Measurements from ENCODE around the gene NKX6-2. TPM values are rescaled to one million over a fixed set of nuclear protein-coding genes. Genes with fewer than 3 reads are reported as not detected.
"Not testable (repeated sequence)": the region's sequence is repeated elsewhere in the genome, so short reads cannot be mapped to it uniquely, and the experiment has no call there.

The NKX6-2 gene
- total RNA-seq, 1 donor from 2014 or later, result not detected

GRCh38 chr10:132774181-132774901, 11.6 kb downstream of the NKX6-2 start:
- Mint-ChIP-seq H3K4me3 (ENCODE audit: unreplicated experiment) (no peak overlapping the region), H3K27me3 (ENCODE audit: low read depth, unreplicated experiment) (no peaks in the 10 kb centered on the region), H3K4me1 (ENCODE audit: low read depth, unreplicated experiment) (no peaks in the 10 kb centered on the region), H3K9me3 (ENCODE audit: unreplicated experiment) (no peaks in the 10 kb centered on the region), H3K27ac (ENCODE audit: unreplicated experiment) (no peak overlapping the region), H3K36me3 (ENCODE audit: low read depth, unreplicated experiment) (peaks cover 8% of the 10 kb centered on the region)
- Histone ChIP-seq H3K9me3 (ENCODE audit: insufficient read depth, low read depth, low read length) (no peaks in the 10 kb centered on the region), H3K36me3 (ENCODE audit: insufficient read depth, low read length) (no peaks in the 10 kb centered on the region), H3K4me2 (ENCODE audit: low read length) (no peak overlapping the region), H2AFZ (ENCODE audit: low read depth, low read length) (no peak overlapping the region), H3K9ac (ENCODE audit: low read length) (no peak overlapping the region), H3K27ac (ENCODE audit: low read depth, low read length) (no peak overlapping the region), H4K20me1 (ENCODE audit: insufficient read depth, low read length) (no peaks in the 10 kb centered on the region), H3K27me3 (ENCODE audit: insufficient read depth, low read length) (no peaks in the 10 kb centered on the region), H3K4me1 (ENCODE audit: insufficient read depth, low read length) (no peaks in the 10 kb centered on the region), H3K4me3 (ENCODE audit: insufficient read depth, low read depth, low read length) (no peak overlapping the region), H3K79me2 (ENCODE audit: insufficient read depth, low read length) (no peaks in the 10 kb centered on the region)
- FAIRE-seq, result no peak
- DNase-seq (ENCODE audit: low read depth), result no peak
- TF ChIP-seq CTCF (IDR thresholded peaks at IDR 0.05; ENCODE audit: insufficient read depth, low read depth, low read length) (no peak), EZH2 (IDR thresholded peaks at IDR 0.05; ENCODE audit: insufficient read depth, low read length) (no peak)

- not testable (repeated sequence) for H3K4me3 ChIP-seq (ENCODE audit: insufficient read depth, low read depth, low read length); DNase-seq (ENCODE audit: low read depth); FAIRE-seq; H4K20me1 ChIP-seq (ENCODE audit: insufficient read depth, low read length); H3K9ac ChIP-seq (ENCODE audit: low read length); H3K9me3 Mint-ChIP-seq (ENCODE audit: unreplicated experiment); H3K4me1 ChIP-seq (ENCODE audit: insufficient read depth, low read length); H3K27me3 Mint-ChIP-seq (ENCODE audit: low read depth, unreplicated experiment); H3K36me3 ChIP-seq (ENCODE audit: insufficient read depth, low read length); H3K4me3 Mint-ChIP-seq (ENCODE audit: unreplicated experiment); H3K79me2 ChIP-seq (ENCODE audit: insufficient read depth, low read length); H3K4me2 ChIP-seq (ENCODE audit: low read length); H3K4me1 Mint-ChIP-seq (ENCODE audit: low read depth, unreplicated experiment); H3K27ac ChIP-seq (ENCODE audit: low read depth, low read length); H2AFZ ChIP-seq (ENCODE audit: low read depth, low read length); H3K9me3 ChIP-seq (ENCODE audit: insufficient read depth, low read depth, low read length); H3K27me3 ChIP-seq (ENCODE audit: insufficient read depth, low read length)
- H3K36me3 Mint-ChIP-seq (ENCODE audit: low read depth, unreplicated experiment), result peaks cover 13% of the 10 kb centered on the region
- peak overlapping the region; percentile 19 for H3K27ac Mint-ChIP-seq (ENCODE audit: unreplicated experiment)
Observed at GRCh38 chr10:132772816-132773215, 13.1 kb downstream of the NKX6-2 start.

- Histone ChIP-seq H3K36me3 (ENCODE audit: insufficient read depth, low read length) (no peaks in the 10 kb centered on the region), H2AFZ (ENCODE audit: low read depth, low read length) (no peak overlapping the region), H3K4me2 (ENCODE audit: low read length) (no peak overlapping the region), H3K4me3 (ENCODE audit: insufficient read depth, low read depth, low read length) (no peak overlapping the region), H3K79me2 (ENCODE audit: insufficient read depth, low read length) (no peaks in the 10 kb centered on the region), H3K9me3 (ENCODE audit: insufficient read depth, low read depth, low read length) (no peaks in the 10 kb centered on the region), H3K4me1 (ENCODE audit: insufficient read depth, low read length) (no peaks in the 10 kb centered on the region), H3K27me3 (ENCODE audit: insufficient read depth, low read length) (no peaks in the 10 kb centered on the region), H3K9ac (ENCODE audit: low read length) (no peak overlapping the region), H4K20me1 (ENCODE audit: insufficient read depth, low read length) (no peaks in the 10 kb centered on the region), H3K27ac (ENCODE audit: low read depth, low read length) (no peak overlapping the region)
- no peaks in the 10 kb centered on the region for H3K9me3 Mint-ChIP-seq (ENCODE audit: unreplicated experiment)
- no peak overlapping the region for H3K27ac Mint-ChIP-seq (ENCODE audit: unreplicated experiment)
- peaks cover 16% of the 10 kb centered on the region for H3K36me3 Mint-ChIP-seq (ENCODE audit: low read depth, unreplicated experiment)
- FAIRE-seq (no peak), DNase-seq (ENCODE audit: low read depth) (no peak)
- no peaks in the 10 kb centered on the region for H3K4me1 Mint-ChIP-seq (ENCODE audit: low read depth, unreplicated experiment)
- H3K27me3 Mint-ChIP-seq (ENCODE audit: low read depth, unreplicated experiment), result peaks cover 2% of the 10 kb centered on the region
- no peak overlapping the region for H3K4me3 Mint-ChIP-seq (ENCODE audit: unreplicated experiment)
- TF ChIP-seq EZH2 (IDR thresholded peaks at IDR 0.05; ENCODE audit: insufficient read depth, low read length) (no peak), CTCF (IDR thresholded peaks at IDR 0.05; ENCODE audit: insufficient read depth, low read depth, low read length) (no peak)
Observed at GRCh38 chr10:132770061-132771021, 15.6 kb downstream of the NKX6-2 start.
